ENCODE data around the gene SIGLEC5. TPM values are rescaled to one million over a fixed set of nuclear protein-coding genes. Genes with fewer than 3 reads are reported as not detected.

SIGLEC5 gene
- total and polyA plus RNA-seq, 2 of the 4 experiments (the other 2 are of a cell fraction) = not detected

GRCh38 chr19:51567583-51567982 is 62.6 kb downstream of the SIGLEC5 start:
- Histone ChIP-seq H2BK20ac (ENCODE audit: low read depth, low read length) (no peak overlapping the region), H3K27ac (ENCODE audit: insufficient read depth, low read length) (no peak overlapping the region), H3K23ac (ENCODE audit: low read depth, low read length) (no peak overlapping the region), H3K4me2 (ENCODE audit: low read depth, low read length) (no peak overlapping the region), H3K56ac (ENCODE audit: extremely low read depth, insufficient read depth, low read length) (no peak overlapping the region), H3K27me3 (ENCODE audit: control insufficient read depth, insufficient read depth, low read length) (no peaks in the 10 kb centered on the region; the same call in 1 of the 2 replicates), H3K18ac (ENCODE audit: low read depth, low read length) (no peak overlapping the region), H4K5ac (ENCODE audit: low read depth, low read length) (no peak overlapping the region), H4K8ac (ENCODE audit: low read depth in 2 of 2, low read length in 2 of 2) (no peak overlapping the region), H3K4ac (ENCODE audit: low read depth, low read length) (no peak overlapping the region), H3K14ac (replicated peaks; ENCODE audit: low read depth, low read length) (no peak overlapping the region), H3K79me1 (ENCODE audit: low read depth in 1 of 2, low read length in 2 of 2) (peaks cover 0 to 12% of the 10 kb centered on the region in 2 experiments; a peak in 2 of 4 replicates), H2AK5ac (ENCODE audit: low read depth, low read length) (no peak overlapping the region), H3K4me3 (ENCODE audit: insufficient read depth, low read depth, low read length) (no peak overlapping the region), H3K9me3 (ENCODE audit: control insufficient read depth, insufficient read depth, low read length) (no peaks in the 10 kb centered on the region), H4K20me1 (ENCODE audit: insufficient read depth, low read length) (no peaks in the 10 kb centered on the region), H3K9me1 (ENCODE audit: insufficient read depth, low read length) (0 out of 2 replicates have a peak, but pooled peaks cover 7% of the 10 kb centered on the region), H3K4me1 (ENCODE audit: control insufficient read depth, insufficient read depth, low read length) (peaks cover 4% of the 10 kb centered on the region; the same call in 1 of the 2 replicates), H2BK5ac (ENCODE audit: low read depth, low read length, poor library complexity, severe bottlenecking) (no peak overlapping the region), H2BK15ac (ENCODE audit: low read depth, low read length) (no peak overlapping the region), H3K9ac (ENCODE audit: low read depth, low read length) (no peak overlapping the region), H4K91ac (ENCODE audit: insufficient read depth, low read depth, low read length) (no peak overlapping the region), H3K36me3 (ENCODE audit: control insufficient read depth, insufficient read depth, low read length) (no peaks in the 10 kb centered on the region), H2BK120ac (ENCODE audit: low read depth, low read length) (no peak overlapping the region), H2AFZ (replicated peaks; ENCODE audit: low read length, poor library complexity) (no peak overlapping the region), H2AK9ac (replicated peaks; ENCODE audit: low read depth, low read length, poor library complexity) (no peak overlapping the region)
- POLR2A ChIA-PET (ENCODE audit: unreplicated experiment) = no interaction called here
- CTCF ChIA-PET = no interaction called here
- intact Hi-C loops (cut with micrococcal nuclease) = no loop called here
- WGBS, 2 experiments (ENCODE audit: extremely low coverage in 2 of 2, insufficient read length in 1 of 2) = no CpG with 5 or more reads among the region's 4 CpGs
- TF ChIP-seq CTCF (conservative IDR thresholded peaks at IDR 0.05; ENCODE audit: low read depth, low read length) (no peak), MAFK (IDR thresholded peaks at IDR 0.05; ENCODE audit: low read depth, low read length) (no peak), FOS (IDR thresholded peaks at IDR 0.05; ENCODE audit: low read depth, low read length) (no peak), CHD1 (IDR thresholded peaks at IDR 0.05; ENCODE audit: low read depth, low read length) (no peak), MAZ (IDR thresholded peaks at IDR 0.05; ENCODE audit: borderline replicate concordance, low read depth, low read length) (no peak), RCOR1 (IDR thresholded peaks at IDR 0.05; ENCODE audit: insufficient replicate concordance, low read length) (no peak), USF2 (IDR thresholded peaks at IDR 0.05; ENCODE audit: low read depth, low read length) (no peak), ELK1 (IDR thresholded peaks at IDR 0.05; ENCODE audit: borderline replicate concordance, low read depth, low read length) (no peak), RAD21 (IDR thresholded peaks at IDR 0.05; ENCODE audit: low read length) (no peak), MXI1 (IDR thresholded peaks at IDR 0.05; ENCODE audit: borderline replicate concordance, low read depth, low read length) (no peak), RFX5 (IDR thresholded peaks at IDR 0.05; ENCODE audit: low read depth, low read length) (no peak), NFE2L2 (IDR thresholded peaks at IDR 0.05; ENCODE audit: low read depth, low read length) (no peak), SMC3 (IDR thresholded peaks at IDR 0.05; ENCODE audit: low read depth, low read length) (no peak), POLR2A (IDR thresholded peaks at IDR 0.05; ENCODE audit: low read depth, low read length) (no peak), CEBPB (IDR thresholded peaks at IDR 0.05; ENCODE audit: low read depth, low read length) (no peak), BHLHE40 (IDR thresholded peaks at IDR 0.05; ENCODE audit: low read depth, low read length) (no peak)
- no peak for DNase-seq
- no TSS peak for BruUV-seq (replicated peaks)
- no peak for ATAC-seq (ENCODE audit: low read depth)
- in situ Hi-C loops (cut with MboI; ENCODE audit: low sequenced_read_pairs) = no loop called here
- dilution Hi-C loops (cut with HindIII; ENCODE audit: low sequenced_read_pairs, unreplicated experiment) = no loop called here
